Breast epithelium (tissue), 4 donors: ENCODE data around the gene RAI1. TPM values are rescaled to one million over a fixed set of nuclear protein-coding genes. Genes with fewer than 3 reads are reported as not detected.

ENCODE experiments used
- DNase-seq, 2 donors: peaks; one replicate each; pipeline ENCODE4 v3.0.0-alpha.2; 2019; ENCODE audit warnings: low spot score in 2 of 2
- H3K27ac ChIP-seq, 2 donors: fragments of 200-600 bp; sonication (generic) in 1 of 2; one replicate each; pipeline ENCODE4 v1.5.1; 2016 to 2019; ENCODE audit warnings: mild to moderate bottlenecking in 1 of 2
- H3K27me3 ChIP-seq, 2 donors: fragments of 200-600 bp; sonication (generic) in 1 of 2; one replicate each; pipeline versions ENCODE4 v1.5.1 to v1.6.0; 2017 to 2019; ENCODE audit warnings: control low read depth in 1 of 2, mild to moderate bottlenecking in 1 of 2
- H3K36me3 ChIP-seq: fragments of 200-600 bp; one replicate; pipeline ENCODE4 v1.5.1; 2019
- H3K4me1 ChIP-seq, 2 donors: fragments of 200-600 bp; sonication (generic); one replicate each; pipeline ENCODE4 v1.5.1; 2016 to 2019; ENCODE audit warnings: control low read depth in 1 of 2
- H3K4me3 ChIP-seq, 3 donors: fragments of 200-600 bp; sonication (generic); 1 replicate in 2 of 3; 2 replicates in 1 of 3; pipeline ENCODE4 v1.5.1; 2016 to 2019; ENCODE audit warnings: mild to moderate bottlenecking in 3 of 3, moderate library complexity in 2 of 3
- H3K9me3 ChIP-seq, 2 donors: fragments of 200-600 bp; sonication (generic) in 1 of 2; one replicate each; pipeline ENCODE4 v1.5.1; 2016 to 2019; ENCODE audit warnings: control low read depth in 1 of 2
- POLR2A ChIP-seq: fragments of 450-650 bp; IDR thresholded peaks from one replicate; pipeline ENCODE4 v1.6.1; 2016; ENCODE audit warnings: antibody characterized with exemption, mild to moderate bottlenecking, moderate library complexity
- POLR2AphosphoS5 ChIP-seq, 3 donors: sonication (generic); formaldehyde crosslinking; IDR thresholded peaks; one replicate each; pipeline ENCODE4 v1.6.1; 2017; ENCODE audit warnings: antibody characterized with exemption in 3 of 3
- intact Hi-C: fragments of 100-400 bp; cut with DNase I; formaldehyde crosslinking; loops from one replicate; pipeline ENCODE4 v1.15.1; 2023; ENCODE audit warnings: low total_unique reads
- total RNA-seq, 3 donors: library from RNA; depleted of rRNA; stranded (reverse); fragments of >200 nt; gene quantifications; one replicate each; pipeline ENCODE4 v1.1.0, GENCODE V29; 2016
- TF ChIP-seq, protein P1 (sequence below), 3 donors: fragments of 450-650 bp; IDR thresholded peaks; one replicate each; pipeline ENCODE4 v1.5.1; 2016 to 2017; ENCODE audit warnings: antibody characterized with exemption in 3 of 3, mild to moderate bottlenecking in 3 of 3, moderate library complexity in 3 of 3

Gene RAI1
- total RNA-seq, 3 donors from 2014 or later: 5.6 to 25.6 (median 20.6) TPM

DNA sequence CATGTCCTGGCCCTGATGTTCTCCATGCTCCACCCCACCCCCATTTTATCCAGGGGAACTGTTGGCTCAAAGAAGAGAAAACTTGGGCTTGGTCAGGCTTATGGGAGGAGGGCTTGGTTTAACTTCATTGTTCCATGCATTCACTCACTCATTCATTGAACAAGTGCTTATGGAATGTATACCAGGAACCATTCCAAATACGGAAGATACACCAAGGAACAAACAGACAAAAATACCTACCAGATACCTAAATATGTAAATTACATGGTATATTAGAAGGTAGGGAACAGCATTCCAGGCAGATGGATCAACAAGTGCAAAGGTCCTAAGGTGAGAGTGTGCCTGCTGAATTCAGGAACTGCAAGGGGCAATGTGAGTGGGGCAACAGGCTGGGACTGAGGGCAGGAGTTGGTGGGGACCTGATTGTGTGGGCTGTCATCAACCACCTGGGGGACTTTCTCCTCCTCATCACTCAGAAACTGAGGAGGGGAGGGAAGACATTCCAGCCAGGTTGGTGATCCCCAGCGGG, 39.9 kb downstream of the RAI1 start:
- Histone ChIP-seq H3K27me3 (no peaks in the 10 kb centered on the region), H3K36me3 (no peaks in the 10 kb centered on the region), H3K27ac (no peak overlapping the region), H3K4me3 (no peak overlapping the region), H3K9me3 (no peaks in the 10 kb centered on the region), H3K4me1 (peaks cover 7 to 16% of the 10 kb centered on the region in 2 donors)
- intact Hi-C loops: no loop called here
- no peak for DNase-seq
- TF ChIP-seq, protein P1, sequence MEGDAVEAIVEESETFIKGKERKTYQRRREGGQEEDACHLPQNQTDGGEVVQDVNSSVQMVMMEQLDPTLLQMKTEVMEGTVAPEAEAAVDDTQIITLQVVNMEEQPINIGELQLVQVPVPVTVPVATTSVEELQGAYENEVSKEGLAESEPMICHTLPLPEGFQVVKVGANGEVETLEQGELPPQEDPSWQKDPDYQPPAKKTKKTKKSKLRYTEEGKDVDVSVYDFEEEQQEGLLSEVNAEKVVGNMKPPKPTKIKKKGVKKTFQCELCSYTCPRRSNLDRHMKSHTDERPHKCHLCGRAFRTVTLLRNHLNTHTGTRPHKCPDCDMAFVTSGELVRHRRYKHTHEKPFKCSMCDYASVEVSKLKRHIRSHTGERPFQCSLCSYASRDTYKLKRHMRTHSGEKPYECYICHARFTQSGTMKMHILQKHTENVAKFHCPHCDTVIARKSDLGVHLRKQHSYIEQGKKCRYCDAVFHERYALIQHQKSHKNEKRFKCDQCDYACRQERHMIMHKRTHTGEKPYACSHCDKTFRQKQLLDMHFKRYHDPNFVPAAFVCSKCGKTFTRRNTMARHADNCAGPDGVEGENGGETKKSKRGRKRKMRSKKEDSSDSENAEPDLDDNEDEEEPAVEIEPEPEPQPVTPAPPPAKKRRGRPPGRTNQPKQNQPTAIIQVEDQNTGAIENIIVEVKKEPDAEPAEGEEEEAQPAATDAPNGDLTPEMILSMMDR (IDR thresholded peaks at IDR 0.05): no peak
- TF ChIP-seq POLR2A (no peak), POLR2AphosphoS5 (IDR thresholded peaks at IDR 0.05) (no peak)

DNA sequence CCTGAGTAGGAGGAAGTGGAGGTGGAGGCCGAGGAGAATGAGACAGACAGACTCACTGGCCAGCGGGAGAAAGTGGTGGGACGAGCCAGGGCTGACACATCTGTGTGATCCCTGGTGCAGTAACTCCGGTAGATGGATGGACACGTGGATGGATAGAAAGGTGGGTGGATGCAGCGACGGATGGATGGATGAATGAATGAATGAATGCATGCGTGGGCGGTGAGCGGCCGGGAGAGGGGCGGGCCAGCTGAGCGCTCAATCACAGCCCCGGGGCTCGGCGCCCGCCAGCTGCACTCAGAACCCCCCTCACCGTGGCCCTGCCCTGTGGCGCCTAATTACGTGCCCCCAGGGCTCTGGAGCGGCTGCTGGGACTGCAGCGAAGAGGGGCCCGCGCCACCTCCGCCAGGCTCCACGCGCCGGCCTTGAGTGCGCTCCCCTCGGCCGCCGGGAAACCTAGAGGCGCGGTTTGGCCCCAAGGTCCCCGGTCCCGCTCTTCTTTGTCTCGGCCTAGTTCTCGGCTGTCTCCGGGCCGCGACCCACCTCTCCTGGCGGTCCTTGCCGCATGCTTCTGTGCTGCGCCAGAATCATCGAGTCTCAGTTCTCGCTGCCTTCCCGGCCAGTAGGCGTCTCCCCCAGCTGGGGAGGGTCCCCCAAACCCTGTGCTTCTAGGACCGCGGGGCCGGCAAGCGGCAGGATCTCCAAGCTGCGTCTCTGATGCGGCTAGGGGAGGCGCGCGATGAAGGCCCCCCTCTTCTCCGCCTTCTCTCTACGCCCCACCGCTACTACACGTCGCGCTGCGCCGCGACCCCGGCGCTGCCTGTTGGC, 41.0 kb downstream of the RAI1 start:
- TF ChIP-seq POLR2AphosphoS5 (IDR thresholded peaks at IDR 0.05) (no peak), POLR2A (no peak)
- TF ChIP-seq, protein P1 (IDR thresholded peaks at IDR 0.05): no peak
- H3K27ac ChIP-seq: peak overlapping the region in 1 of 2 donors; percentile 61
- intact Hi-C loops: no loop called here
- H3K36me3 ChIP-seq: no peaks in the 10 kb centered on the region
- H3K9me3 ChIP-seq: no peaks in the 10 kb centered on the region
- H3K4me1 ChIP-seq: peaks cover 7 to 16% of the 10 kb centered on the region in 2 donors
- DNase-seq: no peak
- H3K27me3 ChIP-seq: no peaks in the 10 kb centered on the region
- H3K4me3 ChIP-seq: peak overlapping the region; percentile 39 to 83 (median 62)

- Histone ChIP-seq H3K27me3 (no peaks in the 10 kb centered on the region), H3K27ac (peak overlapping the region in 1 of 2 donors; percentile 61), H3K4me3 (peak overlapping the region; percentile 39 to 83 (median 62)), H3K36me3 (no peaks in the 10 kb centered on the region), H3K4me1 (peaks cover 7 to 16% of the 10 kb centered on the region in 2 donors), H3K9me3 (no peaks in the 10 kb centered on the region)
- no peak for DNase-seq
- intact Hi-C loops: no loop called here
- TF ChIP-seq POLR2A (no peak), POLR2AphosphoS5 (IDR thresholded peaks at IDR 0.05) (no peak)
- TF ChIP-seq, protein P1 (IDR thresholded peaks at IDR 0.05): no peak
These were observed 41.7 kb downstream of the RAI1 start for GRCh38 chr17:17722906-17723353.

DNA sequence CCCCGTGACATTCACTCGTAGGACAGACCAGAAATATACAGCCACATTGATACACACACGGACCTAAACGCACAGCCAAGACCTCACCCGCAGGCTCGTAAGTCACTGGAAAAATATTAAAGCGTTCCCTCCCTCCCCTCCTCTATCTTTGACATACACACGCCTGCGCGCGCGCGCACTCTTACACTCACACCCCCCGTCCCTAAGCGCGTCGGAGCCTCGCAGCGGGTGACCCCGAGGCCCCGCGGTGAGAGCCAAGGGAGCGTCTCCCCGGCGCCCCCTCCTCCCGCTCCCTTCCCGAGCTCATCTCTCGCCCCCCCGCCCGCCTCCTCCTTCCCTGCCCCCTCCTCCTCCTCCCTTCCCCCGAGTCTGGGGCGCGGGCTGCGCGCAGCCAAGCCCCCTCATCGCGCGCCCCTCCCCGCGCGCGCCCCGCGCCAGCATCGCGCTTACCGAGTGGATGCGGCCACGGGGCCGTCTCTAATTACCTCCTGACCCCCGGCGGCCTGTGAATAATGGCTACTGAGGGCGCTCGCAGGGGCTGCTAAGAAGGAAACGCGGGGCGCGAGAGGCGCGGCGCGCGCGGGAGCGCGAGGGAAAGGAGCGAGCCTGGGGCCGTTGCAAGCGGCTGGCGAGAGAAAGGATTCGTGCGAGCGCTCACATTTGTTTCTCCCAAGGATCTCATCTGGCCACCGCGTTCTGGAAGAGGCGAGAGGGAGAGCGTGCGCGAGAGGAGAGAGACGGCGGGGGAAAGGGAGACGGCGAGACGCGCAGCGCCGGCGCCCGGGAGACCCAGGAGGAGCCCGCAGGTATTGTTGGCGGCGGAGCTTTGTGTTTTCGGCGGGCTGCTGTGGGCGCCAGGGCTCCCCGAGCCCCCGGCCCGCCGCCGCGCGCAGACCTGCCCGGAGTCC, 42.4 kb downstream of the RAI1 start:
- Histone ChIP-seq H3K4me1 (peaks cover 7 to 16% of the 10 kb centered on the region in 2 donors), H3K27ac (peak overlapping the region; percentile 61 to 64), H3K4me3 (peak overlapping the region; percentile 39 to 83 (median 62)), H3K9me3 (no peaks in the 10 kb centered on the region), H3K27me3 (no peaks in the 10 kb centered on the region), H3K36me3 (no peaks in the 10 kb centered on the region)
- no peak for TF ChIP-seq POLR2AphosphoS5 (IDR thresholded peaks at IDR 0.05)
- TF ChIP-seq, protein P1 (IDR thresholded peaks at IDR 0.05): no peak
- TF ChIP-seq POLR2A: no peak
- intact Hi-C loops: no loop called here
- DNase-seq: no peak
